GM21447 (cell line): ENCODE measurements around the gene KCNAB3.

Source experiments
- ATAC-seq: cut with Tn5 transposase; IDR thresholded peaks from one replicate; pipeline ENCODE4 v1.9.1; 2021; ENCODE audit not compliant: unreplicated experiment

KCNAB3 gene

DNA sequence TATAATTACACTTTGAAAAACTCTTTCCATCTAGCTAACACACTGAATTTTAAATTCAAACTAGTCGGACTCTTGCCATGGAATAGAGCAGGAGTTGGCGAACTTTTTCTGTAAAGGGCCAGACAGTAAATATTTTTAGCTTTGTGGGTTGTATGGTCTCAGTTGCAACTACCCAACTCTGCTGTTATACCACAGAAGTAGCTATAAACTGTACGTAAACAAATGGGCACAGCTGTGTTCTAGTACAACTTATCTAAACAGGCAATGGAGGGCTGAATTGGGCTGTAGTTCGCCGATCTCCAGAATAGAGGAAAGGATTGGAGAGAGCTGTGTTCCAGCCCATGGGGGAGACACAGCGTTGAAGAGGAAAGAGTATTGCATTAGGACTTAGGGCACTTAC lies 11.1 kb upstream of the KCNAB3 start:
- no peak for ATAC-seq

DNA sequence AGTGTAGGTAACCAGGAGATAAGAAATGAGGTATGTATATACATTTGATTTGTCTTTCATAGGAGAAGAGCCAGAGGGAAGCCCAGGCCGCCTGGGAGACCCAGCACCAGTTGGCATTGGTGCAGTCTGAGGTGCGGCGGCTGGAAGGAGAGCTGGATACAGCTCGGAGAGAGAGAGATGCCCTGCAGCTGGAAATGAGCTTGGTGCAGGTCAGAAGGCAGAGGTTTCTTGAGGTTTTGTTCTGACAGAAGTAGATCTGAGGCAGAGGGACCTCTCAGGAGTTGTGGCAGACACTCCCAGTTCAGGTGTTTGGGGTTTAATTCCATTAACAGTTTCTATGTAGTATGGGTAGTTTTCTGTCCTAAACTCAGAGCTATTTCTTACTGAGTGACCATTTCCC lies 10.4 kb upstream of the KCNAB3 start:
- no peak for ATAC-seq

DNA sequence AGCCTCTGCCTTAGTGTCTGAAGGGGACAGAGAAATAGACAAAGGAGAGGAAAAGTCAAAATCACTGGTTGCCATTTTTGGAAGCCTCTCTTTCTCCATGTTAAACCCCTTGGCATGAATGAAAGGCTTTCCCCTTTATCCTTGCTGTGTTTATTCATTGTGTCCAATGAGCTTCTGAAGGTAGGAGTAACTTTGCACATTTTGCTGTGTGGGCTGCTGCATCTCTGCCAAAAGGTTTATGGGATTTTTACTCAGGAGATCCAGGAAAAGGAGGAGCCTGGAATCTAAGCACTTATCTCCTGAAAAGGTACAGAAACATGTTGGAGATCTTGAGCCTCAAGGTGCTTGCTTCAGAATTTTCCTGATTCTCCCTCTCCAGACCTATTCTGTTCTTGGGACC lies 6.2 kb upstream of the KCNAB3 start:
- no peak for ATAC-seq

DNA sequence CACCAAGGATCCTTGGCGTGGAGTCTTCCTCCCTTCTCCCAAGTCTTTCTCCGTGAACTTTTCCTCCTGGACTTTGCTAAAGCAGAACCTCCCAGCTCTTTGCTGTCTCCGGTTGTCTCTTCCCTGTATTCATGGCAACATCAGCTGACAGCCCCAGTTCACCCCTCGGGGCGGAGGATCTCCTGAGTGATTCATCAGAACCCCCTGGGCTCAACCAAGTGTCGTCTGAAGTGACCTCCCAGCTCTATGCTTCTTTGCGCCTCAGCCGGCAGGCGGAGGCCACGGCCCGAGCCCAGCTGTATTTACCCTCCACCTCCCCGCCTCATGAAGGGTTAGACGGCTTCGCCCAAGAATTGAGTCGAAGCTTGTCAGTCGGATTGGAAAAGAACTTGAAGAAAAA lies 3.3 kb upstream of the KCNAB3 start:
- no peak for ATAC-seq

DNA sequence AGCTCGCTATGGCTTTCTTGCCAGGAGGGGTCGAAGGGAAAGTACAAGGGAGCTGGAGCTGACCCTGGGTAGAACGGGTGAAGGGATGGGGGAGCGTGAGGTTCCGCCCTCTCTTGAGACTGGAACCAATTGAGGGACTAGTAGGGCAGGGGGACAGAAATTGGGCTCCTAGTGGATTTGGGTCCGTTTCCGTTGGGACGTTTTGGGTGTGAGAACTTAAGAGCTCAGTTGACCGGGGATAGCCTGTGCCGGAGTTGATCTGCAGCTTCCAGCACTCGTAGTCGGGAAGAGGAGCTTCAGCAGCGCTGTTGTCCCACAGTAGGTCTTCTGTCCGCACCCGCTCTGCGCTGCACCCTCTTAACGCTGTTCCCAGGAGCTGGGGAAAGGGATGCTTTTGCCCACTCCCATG lies 2.8 kb upstream of the KCNAB3 start:
- peak; percentile 7 for ATAC-seq

DNA sequence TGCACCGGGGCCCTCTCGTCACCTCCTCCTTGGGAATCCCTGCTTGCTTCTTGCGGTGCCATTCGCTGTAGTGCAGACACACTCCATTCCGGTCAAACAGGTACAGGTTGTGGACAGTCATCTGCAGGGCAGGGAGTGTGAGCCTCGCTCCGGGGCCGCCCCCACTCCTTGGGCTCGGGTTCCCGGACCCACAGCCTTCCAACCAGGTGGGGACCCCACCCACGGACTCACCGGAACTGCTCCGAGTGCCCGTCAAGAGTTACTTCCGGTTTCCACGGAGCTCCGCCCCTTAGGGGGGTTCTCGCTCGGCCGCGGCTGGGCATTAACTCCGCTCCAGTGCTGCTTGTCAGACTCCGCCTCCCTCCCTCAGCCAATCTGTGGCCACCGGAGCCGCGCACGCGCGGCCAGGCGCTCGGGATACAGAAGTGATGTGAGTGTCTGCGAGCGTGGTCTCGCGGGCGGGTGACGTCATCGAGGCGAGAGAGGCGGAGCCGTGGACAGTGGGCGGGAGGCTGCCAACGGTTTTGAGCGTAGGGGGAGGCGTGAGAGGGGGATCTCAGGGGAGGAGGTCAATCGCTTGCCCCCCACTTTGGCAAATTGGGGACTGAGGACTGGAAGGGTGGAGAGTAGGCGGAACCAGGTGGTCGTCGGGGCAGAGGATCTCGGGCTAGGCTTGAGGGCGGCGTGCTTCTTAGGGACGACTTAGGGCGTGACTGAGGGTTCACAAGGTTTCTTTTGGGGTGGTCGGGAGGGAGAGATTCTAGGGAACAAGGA lies 2.2 kb upstream of the KCNAB3 start, which contains the start of the genes CNTROB and TRAPPC1:
Gene CNTROB, plus strand, starts transcription at position 498 of the 774 bp plus-strand sequence. CDS start 874 bp downstream, outside the sequence.
Gene TRAPPC1, minus strand, starts transcription at position 238 of the 774 bp plus-strand sequence. Its CDS starts 117 bp downstream, at position 121.
- peak; percentile 79 for ATAC-seq

DNA sequence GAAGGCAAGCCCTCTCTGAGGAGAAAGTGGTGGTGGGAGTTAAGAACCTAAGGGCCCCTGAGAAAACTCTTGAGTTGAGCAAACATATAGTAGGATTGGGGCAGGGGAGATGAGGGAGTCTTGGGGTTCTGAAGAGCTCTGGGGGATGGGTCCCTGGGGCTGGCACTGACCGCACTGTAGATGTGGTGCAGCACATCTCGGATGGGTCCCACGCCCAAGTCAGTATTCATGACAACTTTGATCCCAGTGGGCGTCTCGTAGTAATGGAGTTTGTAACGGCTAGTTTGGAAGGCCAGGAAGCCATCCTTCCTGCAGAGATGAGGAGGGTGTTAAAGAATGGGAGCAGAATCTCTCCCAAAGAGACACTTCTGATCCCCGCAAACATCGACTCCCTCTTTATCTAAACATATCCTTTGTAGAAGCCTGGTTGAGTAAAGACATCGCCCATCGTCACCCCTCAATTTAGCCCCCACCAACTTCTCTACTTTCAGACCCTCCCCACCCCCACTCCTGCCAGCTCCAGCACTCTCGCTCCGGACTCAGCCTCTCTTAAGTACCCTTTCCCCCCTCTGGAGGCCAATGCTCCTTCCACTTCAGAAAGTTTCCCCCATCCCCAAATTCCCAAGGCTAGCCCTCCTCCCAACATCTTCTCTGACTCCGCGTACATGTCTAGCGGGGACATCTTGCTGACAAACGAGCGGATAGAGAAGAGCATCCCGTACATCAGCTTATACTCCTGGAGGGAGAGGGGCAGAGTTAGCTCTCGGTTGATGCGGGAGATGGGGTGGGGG lies 1.4 kb upstream of the KCNAB3 start:
- no peak for ATAC-seq

DNA sequence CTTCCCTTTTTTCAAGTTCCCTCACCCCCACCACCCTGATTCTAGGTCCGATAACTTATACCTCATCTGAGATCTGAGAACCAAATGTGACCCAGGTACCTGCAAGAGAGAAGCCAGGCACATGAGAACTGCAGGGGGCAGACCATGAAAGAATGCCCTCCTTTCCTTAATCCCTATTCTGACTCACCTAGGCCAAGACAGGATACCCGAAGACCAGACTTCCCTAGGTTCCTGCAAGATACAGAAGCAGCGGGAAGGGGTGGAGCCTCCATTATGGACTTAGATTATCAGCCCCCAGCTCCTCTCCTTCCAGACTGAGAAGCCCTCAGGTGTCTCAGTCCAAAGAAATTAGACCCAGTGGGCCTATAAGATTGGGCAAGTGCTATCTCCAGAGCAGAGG lies 2.1 kb downstream of the KCNAB3 start:
- ATAC-seq, result no peak

DNA sequence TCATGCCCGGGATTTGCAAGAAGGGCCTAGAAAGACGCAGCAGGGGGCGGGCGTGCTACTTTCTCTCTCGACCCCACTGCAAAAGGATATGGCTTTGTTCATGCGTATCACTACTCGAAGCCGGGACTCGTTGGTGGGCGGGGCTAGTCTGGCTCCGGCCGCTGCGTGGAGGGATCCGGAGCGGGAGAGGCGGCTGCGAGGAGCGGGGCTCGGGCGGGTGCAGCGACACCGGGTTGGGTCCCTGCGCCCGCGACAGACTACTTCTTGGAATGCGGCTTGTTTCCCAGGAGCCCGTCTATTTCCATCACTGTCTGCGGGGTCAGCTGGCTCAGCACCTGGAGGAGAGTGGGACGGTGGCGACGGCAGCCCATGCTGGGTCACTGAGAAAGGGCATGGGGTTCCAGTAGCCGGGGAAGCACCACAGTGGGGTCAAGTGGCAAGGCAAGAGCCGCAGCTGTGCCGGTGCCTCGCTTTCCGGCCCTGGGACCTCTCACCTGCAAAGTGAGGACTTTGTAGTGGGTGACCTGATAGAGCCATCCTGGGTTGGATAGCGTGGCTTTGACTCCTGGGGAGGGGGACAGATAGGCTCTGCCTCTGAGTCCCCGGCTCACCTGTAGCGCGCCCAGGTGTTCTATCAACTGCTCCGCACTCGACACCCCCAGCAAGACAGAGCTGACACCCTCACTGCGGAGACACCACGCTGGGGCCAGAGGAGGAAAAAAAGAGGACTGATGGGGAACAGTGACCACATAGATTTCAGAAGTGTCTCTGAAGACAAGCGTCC lies 6.6 kb downstream of the KCNAB3 start:
- peak; percentile 52 for ATAC-seq

DNA sequence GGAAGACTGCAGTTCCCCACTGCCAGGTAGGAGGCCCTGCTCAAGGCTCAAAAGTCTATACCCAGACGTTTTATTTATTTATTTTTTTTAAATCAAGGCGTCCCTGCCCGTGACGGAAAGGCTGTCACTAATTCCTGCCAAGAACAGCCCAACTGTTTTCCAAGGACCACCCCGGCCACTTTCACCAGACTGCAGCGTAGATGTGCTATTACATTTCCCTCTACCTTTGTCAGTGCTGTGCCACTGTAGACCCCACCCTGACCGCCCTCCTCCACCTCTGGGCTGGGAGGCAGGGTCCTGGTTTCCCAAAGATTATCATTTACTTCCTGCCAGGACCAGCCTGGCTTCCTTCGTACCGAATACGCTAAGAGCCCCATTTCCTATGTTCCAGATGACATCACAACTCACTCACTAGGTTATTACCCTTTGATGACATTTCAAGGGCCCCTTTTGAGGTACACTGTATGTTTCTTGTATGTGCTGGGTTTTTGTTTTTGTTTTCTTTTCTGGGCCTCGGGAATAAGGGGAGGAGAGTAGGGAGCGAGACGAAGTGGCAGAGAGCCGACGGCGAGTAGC lies 7.3 kb downstream of the KCNAB3 start:
- ATAC-seq, result no peak

DNA sequence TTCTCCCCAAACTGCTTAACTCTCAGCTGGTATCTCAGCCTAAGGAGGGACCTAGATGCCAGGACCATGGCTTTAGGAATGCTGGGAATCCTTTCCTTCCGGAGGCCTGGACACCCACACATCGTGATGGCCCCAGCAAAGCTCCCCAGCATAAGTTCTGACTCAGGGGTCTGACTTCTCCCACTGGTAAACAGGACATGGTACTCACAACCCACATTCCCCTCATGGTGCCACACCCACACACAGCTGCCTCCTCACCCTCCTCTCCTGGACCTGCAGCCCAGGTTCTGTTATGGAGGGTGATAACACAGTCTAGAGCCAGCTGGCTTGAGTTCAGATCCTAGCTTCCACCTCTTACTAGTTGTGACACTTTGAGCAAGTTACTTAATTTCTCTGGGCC lies 12.8 kb downstream of the KCNAB3 start:
- no peak for ATAC-seq

DNA sequence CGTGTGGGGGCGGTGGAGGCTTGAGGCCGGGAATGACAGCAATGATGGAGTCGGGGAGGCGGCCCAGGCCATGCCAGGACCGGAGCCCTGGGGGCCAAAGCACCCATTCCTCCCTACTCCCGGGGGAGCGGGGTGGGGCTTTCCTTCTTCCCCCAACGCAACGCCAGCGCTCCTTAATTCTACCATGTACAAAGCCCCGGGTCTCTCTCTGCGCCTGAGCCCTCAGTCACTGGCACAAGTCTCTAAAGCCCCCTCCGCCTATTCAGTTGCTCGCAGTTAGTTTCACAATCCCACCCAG lies 13.3 kb downstream of the KCNAB3 start:
- ATAC-seq, result peak; percentile 10

DNA sequence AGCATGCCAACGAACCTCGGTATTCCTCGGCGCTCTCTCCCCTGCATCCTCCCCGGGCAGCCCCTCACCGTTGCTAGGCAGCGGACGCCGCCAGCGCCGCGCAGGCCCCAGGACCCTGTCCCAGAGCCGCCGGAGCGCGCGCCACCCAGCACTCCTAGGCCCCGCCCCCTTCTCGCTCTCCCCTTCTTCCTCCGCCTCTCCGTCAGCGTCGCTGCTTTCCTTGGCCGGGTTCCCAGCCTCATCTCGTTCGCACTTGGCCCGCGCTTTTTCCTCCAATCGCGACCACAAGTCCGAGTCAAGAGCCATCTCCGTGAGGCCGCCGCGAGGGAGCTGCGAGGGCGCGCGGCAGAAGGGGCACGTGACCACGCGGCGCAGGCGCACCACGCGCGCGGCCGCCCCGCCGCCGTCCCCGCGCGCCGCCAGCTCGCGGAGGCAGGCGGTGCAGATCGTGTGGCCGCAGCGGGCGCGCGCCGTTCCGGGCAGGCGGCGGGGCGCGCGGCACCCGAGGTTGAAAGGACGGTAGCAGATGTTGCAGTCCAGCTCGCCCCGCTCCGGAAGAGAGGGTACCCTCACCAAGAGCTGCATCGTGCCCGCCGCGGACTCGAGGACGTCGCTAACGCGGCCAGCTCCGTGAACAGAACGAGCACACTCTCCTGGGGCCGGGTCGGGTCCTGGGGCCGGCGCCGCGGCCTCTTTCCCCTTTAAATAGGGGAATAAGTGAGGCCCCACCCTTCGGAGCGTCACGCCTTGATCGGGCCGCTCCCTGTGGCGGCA lies 13.9 kb downstream of the KCNAB3 start, which contains the start of gene RNF227:
Gene RNF227, minus strand, starts transcription at position 679 of the 774 bp plus-strand sequence. Its CDS starts 94 bp downstream, at position 585.
- peak; percentile 63 for ATAC-seq

DNA sequence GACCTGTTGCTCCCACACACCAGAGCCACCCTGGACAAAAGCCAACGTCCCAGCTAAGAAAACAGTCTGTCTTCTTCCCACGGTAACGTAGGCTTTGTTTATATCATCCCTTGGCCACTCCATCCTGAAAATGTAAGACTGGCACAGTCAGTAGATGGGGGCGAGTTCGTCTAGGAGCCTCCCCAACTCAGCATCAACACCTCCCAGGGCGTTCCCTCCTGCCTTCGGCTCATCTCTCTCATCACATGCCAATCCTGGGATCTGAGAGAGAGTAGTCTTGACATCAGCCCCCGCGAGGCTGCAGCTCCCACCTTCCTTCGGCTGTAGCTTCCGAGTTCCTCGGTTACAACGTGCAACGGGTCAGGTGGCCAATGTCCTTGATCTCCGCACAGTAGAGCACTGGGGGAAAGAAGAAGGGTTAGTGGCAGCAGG lies 14.5 kb downstream of the KCNAB3 start:
- ATAC-seq, result peak; percentile 5

DNA sequence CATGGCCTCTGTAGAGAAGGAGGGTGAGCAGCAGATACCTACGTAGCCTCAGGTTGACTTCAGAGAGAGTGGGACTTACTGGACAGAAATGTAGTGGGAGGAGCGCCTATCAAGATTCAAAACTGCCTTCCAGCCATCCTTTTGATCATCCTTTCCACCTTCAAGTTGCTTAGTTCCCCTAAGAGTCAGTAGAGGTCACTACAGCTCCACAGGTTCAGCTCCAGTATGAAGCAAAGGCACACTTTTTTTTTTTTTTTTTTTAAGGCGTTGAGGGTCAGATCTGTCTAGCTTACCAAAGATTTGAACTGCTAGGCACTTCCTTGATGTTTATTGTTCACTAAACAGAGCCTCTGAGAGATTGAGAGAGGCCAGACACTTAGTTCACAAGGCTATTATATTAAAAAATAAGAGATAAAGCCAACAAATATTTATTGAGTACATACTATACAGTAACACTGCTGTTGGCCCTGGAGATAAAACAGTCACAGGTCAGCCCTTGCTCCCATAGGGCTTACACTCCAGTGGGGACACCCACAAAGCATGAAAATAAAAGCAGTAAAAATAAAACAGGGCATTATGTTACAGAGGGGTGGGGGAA lies 16.6 kb downstream of the KCNAB3 start:
- no peak for ATAC-seq

DNA sequence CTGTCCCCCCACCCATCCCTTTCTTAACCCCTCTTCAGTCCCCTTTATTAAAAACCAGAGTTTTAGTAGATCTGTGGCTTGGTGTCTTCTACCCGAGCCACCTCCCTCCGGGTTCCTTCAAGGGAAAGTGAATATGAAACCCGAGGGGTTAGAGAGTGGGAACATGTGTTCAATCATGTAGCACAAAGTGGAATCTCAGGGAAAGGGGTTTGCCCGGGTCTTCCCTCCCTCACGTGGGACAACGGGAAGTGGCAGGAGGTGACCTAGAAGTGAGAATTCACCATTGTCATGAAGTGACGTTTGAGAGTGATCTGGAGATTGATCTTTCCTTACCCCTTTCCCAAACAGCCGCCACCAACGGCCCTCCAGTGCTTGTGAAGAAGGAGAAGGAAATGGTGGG lies 18.5 kb downstream of the KCNAB3 start:
- no peak for ATAC-seq

DNA sequence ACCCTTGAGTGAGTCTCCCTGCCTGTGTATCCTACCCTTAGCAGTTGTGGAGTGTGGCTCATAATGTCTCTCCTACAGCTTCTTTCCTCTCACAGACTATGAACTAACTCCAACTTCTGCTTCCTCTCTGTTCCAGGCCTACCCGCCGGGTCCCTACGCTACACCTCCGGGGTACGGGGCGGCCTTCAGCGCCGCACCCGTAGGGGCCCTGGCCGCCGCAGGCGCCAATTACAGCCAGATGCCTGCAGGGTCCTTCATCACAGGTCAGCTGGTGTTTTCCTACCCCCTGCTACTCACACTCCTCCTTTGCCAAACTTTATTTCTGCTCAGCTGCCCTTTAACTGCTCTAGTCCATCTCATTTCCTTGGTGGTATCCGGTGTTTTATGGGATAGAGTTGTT lies 18.9 kb downstream of the KCNAB3 start:
- ATAC-seq, result no peak

DNA sequence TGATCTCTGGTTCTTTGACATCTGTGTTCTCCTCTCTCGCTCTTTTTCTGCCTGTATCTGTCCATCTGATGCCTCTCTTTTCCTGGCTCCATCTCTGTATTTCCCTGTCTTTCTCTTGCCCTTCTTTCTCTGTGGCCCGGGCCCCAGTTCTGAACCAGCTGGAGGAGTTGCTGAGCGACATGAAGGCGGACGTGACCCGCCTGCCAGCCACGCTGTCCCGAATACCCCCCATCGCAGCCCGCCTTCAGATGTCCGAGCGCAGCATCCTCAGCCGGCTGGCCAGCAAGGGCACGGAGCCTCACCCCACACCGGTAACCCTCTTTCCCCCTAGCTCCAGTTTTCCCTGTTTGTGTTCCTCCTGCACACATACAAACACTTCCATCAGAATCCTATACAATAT lies 19.4 kb downstream of the KCNAB3 start:
- ATAC-seq, result no peak

DNA sequence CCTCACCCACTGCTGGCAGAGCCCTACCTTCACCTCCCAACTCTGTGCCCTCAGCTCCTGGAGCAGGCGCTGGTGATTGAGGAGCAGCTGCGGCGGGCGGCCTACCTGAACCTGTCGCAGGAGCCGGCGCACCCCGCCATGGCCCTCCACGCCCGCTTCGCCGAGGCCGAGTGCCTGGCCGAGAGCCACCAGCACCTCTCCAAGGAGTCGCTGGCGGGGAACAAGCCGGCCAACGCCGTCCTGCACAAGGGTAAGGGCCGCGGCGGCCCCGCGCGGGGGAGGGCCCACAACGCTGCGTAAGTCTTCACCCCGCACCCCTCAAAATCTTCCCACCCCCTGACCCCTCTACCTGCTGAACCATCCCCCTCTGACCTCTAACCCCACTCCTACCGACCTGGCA lies 20.6 kb downstream of the KCNAB3 start:
- no peak for ATAC-seq
